Measurements from ENCODE around the gene EYA2.
A peak's percentile ranks its signal among the peaks of the same experiment; 100 is the strongest.

The EYA2 gene

GRCh38 chr20:47048054-47048453 lies 153.4 kb downstream of the EYA2 start:
- no peak for DNase-seq (ENCODE audit: low read depth)
- no peak for TF ChIP-seq CTCF (conservative IDR thresholded peaks at IDR 0.05; ENCODE audit: low read depth, low read length)
- no peak overlapping the region for H3K4me3 ChIP-seq (ENCODE audit: low read depth, low read length)

- TF ChIP-seq CTCF (conservative IDR thresholded peaks at IDR 0.05; ENCODE audit: low read depth, low read length) = no peak
- no peak for DNase-seq (ENCODE audit: low read depth)
- H3K4me3 ChIP-seq (ENCODE audit: low read depth, low read length) = no peak overlapping the region
Observed at GRCh38 chr20:47049771-47050170, 155.1 kb downstream of the EYA2 start.

GRCh38 chr20:47050996-47051395 lies 156.4 kb downstream of the EYA2 start:
- DNase-seq (ENCODE audit: low read depth) = no peak
- H3K4me3 ChIP-seq (ENCODE audit: low read depth, low read length) = no peak overlapping the region
- no peak for TF ChIP-seq CTCF (conservative IDR thresholded peaks at IDR 0.05; ENCODE audit: low read depth, low read length)

- no peak overlapping the region for H3K4me3 ChIP-seq (ENCODE audit: low read depth, low read length)
- no peak for DNase-seq (ENCODE audit: low read depth)
- no peak for TF ChIP-seq CTCF (conservative IDR thresholded peaks at IDR 0.05; ENCODE audit: low read depth, low read length)
Observed at GRCh38 chr20:47051936-47052526, 157.4 kb downstream of the EYA2 start.

- no peak for TF ChIP-seq CTCF (conservative IDR thresholded peaks at IDR 0.05; ENCODE audit: low read depth, low read length)
- no peak for DNase-seq (ENCODE audit: low read depth)
- no peak overlapping the region for H3K4me3 ChIP-seq (ENCODE audit: low read depth, low read length)
Observed at GRCh38 chr20:47054506-47054905, 159.9 kb downstream of the EYA2 start.

- no peak overlapping the region for H3K4me3 ChIP-seq (ENCODE audit: low read depth, low read length)
- DNase-seq (ENCODE audit: low read depth) = no peak
- TF ChIP-seq CTCF (conservative IDR thresholded peaks at IDR 0.05; ENCODE audit: low read depth, low read length) = no peak
Observed at GRCh38 chr20:47054945-47055344, 160.3 kb downstream of the EYA2 start.

- no peak for TF ChIP-seq CTCF (conservative IDR thresholded peaks at IDR 0.05; ENCODE audit: low read depth, low read length)
- peak; percentile 13 for DNase-seq (ENCODE audit: low read depth)
- no peak overlapping the region for H3K4me3 ChIP-seq (ENCODE audit: low read depth, low read length)
Observed at GRCh38 chr20:47055699-47056369, 161.2 kb downstream of the EYA2 start.
